HEK293T (cell line): ENCODE measurements around the gene UQCRC1.

Experiments used
- ARNT ChIP-seq: fragments of 450-650 bp; IDR thresholded peaks from 2 replicates; pipeline ENCODE4 v1.6.1; 2017; ENCODE audit warnings: mild to moderate bottlenecking
- BHLHE40 ChIP-seq: fragments of 450-650 bp; IDR thresholded peaks from 2 replicates; pipeline ENCODE4 v1.6.1; 2016; ENCODE audit warnings: mild to moderate bottlenecking, moderate library complexity, borderline replicate concordance
- ELF4 ChIP-seq: fragments of 450-650 bp; IDR thresholded peaks from 2 replicates; pipeline ENCODE4 v1.6.1; 2017; ENCODE audit warnings: antibody characterized with exemption
- FOXA1 ChIP-seq: fragments of 450-650 bp; IDR thresholded peaks from 2 replicates; pipeline ENCODE4 v1.6.1; 2016; ENCODE audit warnings: mild to moderate bottlenecking
- FOXK2 ChIP-seq: fragments of 450-650 bp; IDR thresholded peaks from 2 replicates; pipeline ENCODE4 v1.6.1; 2016; ENCODE audit warnings: mild to moderate bottlenecking
- FOXM1 ChIP-seq: fragments of 450-650 bp; IDR thresholded peaks from 2 replicates; pipeline ENCODE4 v1.6.1; 2017; ENCODE audit warnings: mild to moderate bottlenecking, borderline replicate concordance
- HDGF ChIP-seq: fragments of 450-650 bp; IDR thresholded peaks from 2 replicates; pipeline ENCODE4 v1.6.1; 2017; ENCODE audit warnings: antibody characterized with exemption, borderline replicate concordance
- SP1 ChIP-seq: fragments of 450-650 bp; IDR thresholded peaks from 2 replicates; pipeline ENCODE4 v1.6.1; 2017
- SUZ12 ChIP-seq: fragments of 450-650 bp; IDR thresholded peaks from 2 replicates; pipeline ENCODE4 v1.6.1; 2016; ENCODE audit warnings: mild to moderate bottlenecking
- ZNF384 ChIP-seq: fragments of 450-650 bp; IDR thresholded peaks from 2 replicates; pipeline ENCODE4 v1.6.1; 2016

- TF ChIP-seq FOXM1 (no peak), ZNF384 (no peak), ARNT (no peak), HDGF (no peak), BHLHE40 (no peak), SP1 (no peak), SUZ12 (no peak), FOXA1 (no peak), FOXK2 (no peak), ELF4 (no peak)
Observed at GRCh38 chr3:48593337-48593736, 16.1 kb downstream of the UQCRC1 start.
